Body of pancreas (tissue), 4 donors: Measurements from ENCODE around the gene TMEM101. TPM values are rescaled to one million over a fixed set of nuclear protein-coding genes. Genes with fewer than 3 reads are reported as not detected.

ENCODE experiments used
- ATAC-seq: fragments of 150-250 bp; one replicate; pipeline ENCODE4 v1.9.1; 2016
- DNase-seq, 4 donors: peaks; one replicate each; pipeline ENCODE4 v3.0.0-alpha.2; 2019
- H3K27ac ChIP-seq, 4 donors: fragments of 200-600 bp; sonication (generic); 1 replicate in 3 of 4; 2 replicates in 1 of 4; pipeline versions ENCODE4 v1.5.1 to v1.6.1; 2016 to 2019; ENCODE audit warnings: mild to moderate bottlenecking in 1 of 4, mixed read lengths in 1 of 4, moderate library complexity in 1 of 4
- H3K27me3 ChIP-seq, 2 donors: fragments of 200-600 bp; sonication (generic); one replicate each; pipeline ENCODE4 v1.6.0; 2016; ENCODE audit warnings: mild to moderate bottlenecking in 1 of 2
- H3K36me3 ChIP-seq, 2 donors: fragments of 200-600 bp; sonication (generic); replicated peaks in 1 of 2; 2 replicates each; pipeline ENCODE4 v1.5.1; 2016; ENCODE audit warnings: low read depth in 2 of 2; ENCODE audit not compliant: insufficient read depth in 1 of 2
- H3K4me1 ChIP-seq: fragments of 200-600 bp; sonication (generic); one replicate; pipeline ENCODE4 v1.6.0; 2016
- H3K4me3 ChIP-seq, 2 donors: fragments of 200-600 bp; sonication (generic); 1 replicate in 1 of 2; 2 replicates in 1 of 2; pipeline ENCODE4 v1.5.1; 2016 to 2019
- H3K9me3 ChIP-seq, 3 donors: fragments of 200-600 bp; sonication (generic); 1 replicate in 2 of 3; 2 replicates in 1 of 3; pipeline ENCODE4 v1.5.1; 2016
- POLR2A ChIP-seq, 3 donors: fragments of 450-650 bp; IDR thresholded peaks; one replicate each; pipeline ENCODE4 v1.6.1; 2016; ENCODE audit warnings: antibody characterized with exemption in 3 of 3, mild to moderate bottlenecking in 2 of 3
- WGBS, 2 donors: methylation state at CpG; one replicate each; pipeline ENCODE4 v1.1.5; 2017; 5-methylcytosine and 5-hydroxymethylcytosine counted together
- intact Hi-C: fragments of 100-400 bp; cut with DNase I; formaldehyde crosslinking; loops from one replicate; pipeline ENCODE4 v1.15.1; 2023
- total RNA-seq, 2 donors: library from RNA; depleted of rRNA; stranded (reverse); fragments of >200 nt; gene quantifications; one replicate each; pipeline ENCODE4 v1.1.0, GENCODE V29; 2016
- TF ChIP-seq, protein P1 (sequence below), 7 experiments: fragments of 450-650 bp in 4 of 7; fragments of 200-600 bp in 3 of 7; sonication (generic) in 3 of 7; IDR thresholded peaks; one replicate each; pipeline ENCODE4 v1.5.1; 2016 to 2019; ENCODE audit warnings: antibody characterized with exemption in 7 of 7

TMEM101 gene
- total RNA-seq, 2 donors from 2014 or later, result 22.6 to 26.7 TPM

DNA sequence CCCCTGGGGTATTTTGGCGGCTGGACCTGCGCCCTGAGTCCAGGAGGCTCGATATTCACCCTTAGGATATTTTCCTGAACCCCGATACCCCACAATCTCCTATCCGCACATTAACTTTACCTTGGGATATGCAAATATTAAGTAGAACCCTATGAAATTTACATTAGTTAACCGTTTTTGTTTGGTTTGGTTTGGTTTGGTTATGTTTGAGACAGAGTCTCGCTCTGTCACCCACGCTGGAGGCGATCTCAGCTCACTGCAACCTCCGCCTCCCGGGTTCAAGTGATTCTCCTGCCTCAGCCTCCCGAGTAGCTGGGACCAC is 19.7 kb downstream of the TMEM101 start:
- Histone ChIP-seq H3K27ac (no peak overlapping the region), H3K4me3 (no peak overlapping the region), H3K36me3 (no peaks in the 10 kb centered on the region), H3K9me3 (no peaks in the 10 kb centered on the region), H3K4me1 (peaks cover 7% of the 10 kb centered on the region), H3K27me3 (peaks cover 0 to 10% of the 10 kb centered on the region in 2 donors)
- TF ChIP-seq POLR2A (IDR thresholded peaks at IDR 0.05), result no peak
- TF ChIP-seq, protein P1, sequence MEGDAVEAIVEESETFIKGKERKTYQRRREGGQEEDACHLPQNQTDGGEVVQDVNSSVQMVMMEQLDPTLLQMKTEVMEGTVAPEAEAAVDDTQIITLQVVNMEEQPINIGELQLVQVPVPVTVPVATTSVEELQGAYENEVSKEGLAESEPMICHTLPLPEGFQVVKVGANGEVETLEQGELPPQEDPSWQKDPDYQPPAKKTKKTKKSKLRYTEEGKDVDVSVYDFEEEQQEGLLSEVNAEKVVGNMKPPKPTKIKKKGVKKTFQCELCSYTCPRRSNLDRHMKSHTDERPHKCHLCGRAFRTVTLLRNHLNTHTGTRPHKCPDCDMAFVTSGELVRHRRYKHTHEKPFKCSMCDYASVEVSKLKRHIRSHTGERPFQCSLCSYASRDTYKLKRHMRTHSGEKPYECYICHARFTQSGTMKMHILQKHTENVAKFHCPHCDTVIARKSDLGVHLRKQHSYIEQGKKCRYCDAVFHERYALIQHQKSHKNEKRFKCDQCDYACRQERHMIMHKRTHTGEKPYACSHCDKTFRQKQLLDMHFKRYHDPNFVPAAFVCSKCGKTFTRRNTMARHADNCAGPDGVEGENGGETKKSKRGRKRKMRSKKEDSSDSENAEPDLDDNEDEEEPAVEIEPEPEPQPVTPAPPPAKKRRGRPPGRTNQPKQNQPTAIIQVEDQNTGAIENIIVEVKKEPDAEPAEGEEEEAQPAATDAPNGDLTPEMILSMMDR (IDR thresholded peaks at IDR 0.05), result no peak
- intact Hi-C loops, result no loop called here
- DNase-seq, result no peak
- no peak for ATAC-seq
- WGBS, 2 donors, result 8 to 13% methylated on average over 12 of the region's 12 CpGs

DNA sequence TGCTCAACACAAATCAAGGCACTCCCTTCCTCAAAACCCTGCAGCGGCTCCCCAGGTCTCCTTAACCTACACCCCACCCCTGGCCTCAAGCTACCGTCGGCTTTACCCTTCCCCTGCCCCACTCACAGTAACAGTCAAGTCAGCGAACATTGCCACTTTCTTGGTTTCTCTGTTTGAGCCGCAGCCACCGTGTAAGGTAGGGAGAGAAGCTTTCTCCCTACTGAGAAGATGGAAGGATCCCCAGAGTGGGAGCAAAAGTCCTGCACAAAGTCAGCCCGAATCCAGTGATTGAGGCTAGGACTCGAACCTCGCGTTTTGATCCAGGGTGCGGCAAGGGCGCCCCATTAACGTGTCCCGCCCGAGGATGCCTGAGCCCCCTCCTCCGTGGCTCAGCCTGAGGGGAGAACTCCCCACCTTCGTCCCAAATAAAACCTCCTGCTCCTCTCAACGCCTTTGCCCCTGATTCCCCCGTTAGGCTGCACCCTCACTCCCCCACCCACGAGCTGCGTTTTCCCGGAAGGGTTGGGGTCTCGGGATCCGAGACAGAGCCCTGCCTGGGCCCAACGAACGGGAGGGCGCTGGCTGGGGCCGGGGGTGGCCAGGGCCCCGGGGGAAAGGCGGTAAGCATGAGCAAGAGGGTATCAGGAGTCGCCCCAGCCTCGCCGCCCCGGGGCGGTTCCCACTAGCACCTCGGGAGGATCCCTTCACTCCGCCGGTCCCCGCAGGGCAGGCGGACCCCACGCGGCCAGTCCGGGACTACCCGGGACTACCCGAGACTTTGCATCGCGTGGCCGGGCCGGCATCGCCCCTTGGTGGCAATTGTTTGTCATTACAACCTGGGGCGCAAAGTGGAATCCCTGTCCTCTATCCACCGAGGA is 20.3 kb downstream of the TMEM101 start:
- 6 to 10% methylated on average over 36 to 52 of the region's 52 CpGs for WGBS, 2 donors
- Histone ChIP-seq H3K36me3 (no peaks in the 10 kb centered on the region), H3K27ac (no peak overlapping the region), H3K4me3 (no peak overlapping the region), H3K4me1 (peaks cover 7% of the 10 kb centered on the region), H3K27me3 (peaks cover 0 to 10% of the 10 kb centered on the region in 2 donors), H3K9me3 (no peaks in the 10 kb centered on the region)
- no peak for TF ChIP-seq POLR2A (IDR thresholded peaks at IDR 0.05)
- TF ChIP-seq, protein P1 (IDR thresholded peaks at IDR 0.05), result peak; percentile 72 to 91 (median 85)
- DNase-seq, result peak; percentile 57 to 72 (median 67)
- ATAC-seq, result peak; percentile 87
- intact Hi-C loops, result no loop called here

DNA sequence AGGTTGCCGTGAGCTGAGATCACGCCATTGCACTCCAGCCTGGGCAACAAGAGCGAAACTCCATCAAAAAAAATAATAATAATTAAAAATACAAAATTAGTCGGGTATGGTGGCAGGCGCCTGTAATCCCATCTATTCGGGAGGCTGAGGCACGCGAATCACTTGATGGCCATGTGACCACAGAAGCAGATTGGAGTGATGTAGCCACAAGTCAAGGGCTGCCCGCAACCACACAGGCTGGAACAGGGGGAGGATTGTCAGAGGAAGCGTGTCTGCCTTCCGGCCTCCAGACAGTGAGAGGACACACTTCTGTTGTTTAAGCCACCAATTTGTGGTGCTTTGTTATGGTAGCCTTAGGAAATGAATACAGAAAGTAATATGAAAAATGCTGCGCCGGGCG is 22.1 kb downstream of the TMEM101 start:
- Histone ChIP-seq H3K27me3 (peaks cover 0 to 10% of the 10 kb centered on the region in 2 donors), H3K4me1 (peaks cover 7% of the 10 kb centered on the region), H3K36me3 (no peaks in the 10 kb centered on the region), H3K4me3 (no peak overlapping the region), H3K27ac (no peak overlapping the region), H3K9me3 (no peaks in the 10 kb centered on the region)
- 85 to 87% methylated on average over 14 of the region's 14 CpGs for WGBS, 2 donors
- ATAC-seq (no peak), DNase-seq (no peak)
- TF ChIP-seq, protein P1 (IDR thresholded peaks at IDR 0.05), result no peak
- no peak for TF ChIP-seq POLR2A (IDR thresholded peaks at IDR 0.05)
- intact Hi-C loops, result no loop called here

DNA sequence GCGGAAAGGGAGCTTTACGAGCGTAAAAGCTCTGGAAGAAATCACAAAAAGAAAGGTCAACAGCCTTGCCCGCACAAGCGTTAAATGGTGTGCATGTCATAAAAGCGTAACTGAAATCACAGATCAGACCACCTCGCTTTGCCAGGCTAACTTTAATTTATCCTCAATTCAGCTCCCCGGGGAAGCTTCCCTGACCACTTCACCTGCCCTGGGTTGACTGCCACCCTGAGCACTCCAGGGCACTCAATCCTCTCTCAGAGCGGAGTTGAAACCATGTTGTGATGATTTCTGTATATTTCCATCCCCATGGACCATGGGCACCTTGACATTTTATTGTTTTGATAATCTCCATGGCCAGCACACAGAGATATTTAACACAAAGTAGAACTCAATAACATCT is 26.5 kb downstream of the TMEM101 start:
- Histone ChIP-seq H3K9me3 (no peaks in the 10 kb centered on the region), H3K36me3 (no peaks in the 10 kb centered on the region), H3K27ac (no peak overlapping the region), H3K4me1 (peaks cover 12% of the 10 kb centered on the region), H3K4me3 (no peak overlapping the region), H3K27me3 (peaks cover 0 to under 1% of the 10 kb centered on the region in 2 donors)
- intact Hi-C loops, result no loop called here
- WGBS, 2 donors, result 79 to 89% methylated on average over 9 of the region's 9 CpGs
- DNase-seq (no peak), ATAC-seq (no peak)
- no peak for TF ChIP-seq POLR2A (IDR thresholded peaks at IDR 0.05)
- TF ChIP-seq, protein P1 (IDR thresholded peaks at IDR 0.05), result no peak
